ENCODE measurements around the gene NOTCH1. TPM values are rescaled to one million over a fixed set of nuclear protein-coding genes. Genes with fewer than 3 reads are reported as not detected.

Gene NOTCH1
- polyA plus RNA-seq, 2 of the 4 experiments (the other 2 are of a cell fraction) = 0.88 to 5.7 TPM

DNA sequence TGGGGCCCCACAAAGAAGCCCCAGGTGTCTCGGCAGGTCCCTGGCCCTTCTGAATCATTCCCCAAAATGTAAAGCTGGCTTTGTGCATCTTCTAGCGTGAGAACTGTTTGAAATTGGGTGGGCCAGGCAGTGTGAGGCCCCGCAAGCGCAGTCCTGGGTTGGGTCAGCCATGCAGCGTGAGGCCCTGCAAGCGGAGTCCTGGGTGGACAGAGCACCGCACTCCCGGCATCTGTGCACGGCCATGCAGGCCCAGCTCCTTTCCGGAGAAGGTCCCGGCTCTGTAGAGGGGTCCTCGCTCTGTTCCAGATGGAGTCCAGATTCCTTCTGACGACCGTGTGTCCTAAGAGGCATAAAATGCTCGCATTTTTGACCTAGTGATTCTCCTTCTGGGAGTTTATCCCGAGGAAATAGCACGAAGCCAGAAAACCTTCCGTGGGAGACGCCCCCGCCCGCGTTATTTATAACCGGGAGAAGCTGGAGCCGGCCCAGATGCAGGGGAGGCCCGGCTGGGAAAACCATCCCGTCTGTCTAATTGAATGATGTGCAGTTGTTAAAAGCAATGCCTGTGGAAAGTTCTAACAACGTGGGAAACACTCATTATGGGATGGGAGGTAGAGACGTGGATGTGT is 19.4 kb upstream of the NOTCH1 start:
- TF ChIP-seq ESRRA (IDR thresholded peaks at IDR 0.05; ENCODE audit: borderline replicate concordance, low read length) (no peak), REST (IDR thresholded peaks at IDR 0.05) (no peak), RFX5 (IDR thresholded peaks at IDR 0.05) (no peak), CHD2 (IDR thresholded peaks at IDR 0.05; ENCODE audit: low read length, partially characterized antibody) (no peak), MYC (IDR thresholded peaks at IDR 0.05; ENCODE audit: borderline replicate concordance, low read length) (no peak), CBX8 (IDR thresholded peaks at IDR 0.05) (no peak), HOXB5 (CRISPR knock-in tag; IDR thresholded peaks at IDR 0.05) (no peak), EHF (CRISPR knock-in tag; IDR thresholded peaks at IDR 0.05) (no peak), RNF2 (IDR thresholded peaks at IDR 0.05; ENCODE audit: borderline replicate concordance, low read depth) (no peak), ZFP36 (IDR thresholded peaks at IDR 0.05; ENCODE audit: borderline replicate concordance, partially characterized antibody) (no peak), CEBPB (IDR thresholded peaks at IDR 0.05) (no peak), EP300 (IDR thresholded peaks at IDR 0.05) (no peak), KDM1A (IDR thresholded peaks at IDR 0.05; ENCODE audit: low read depth) (no peak)
- TF ChIP-seq, protein P1, sequence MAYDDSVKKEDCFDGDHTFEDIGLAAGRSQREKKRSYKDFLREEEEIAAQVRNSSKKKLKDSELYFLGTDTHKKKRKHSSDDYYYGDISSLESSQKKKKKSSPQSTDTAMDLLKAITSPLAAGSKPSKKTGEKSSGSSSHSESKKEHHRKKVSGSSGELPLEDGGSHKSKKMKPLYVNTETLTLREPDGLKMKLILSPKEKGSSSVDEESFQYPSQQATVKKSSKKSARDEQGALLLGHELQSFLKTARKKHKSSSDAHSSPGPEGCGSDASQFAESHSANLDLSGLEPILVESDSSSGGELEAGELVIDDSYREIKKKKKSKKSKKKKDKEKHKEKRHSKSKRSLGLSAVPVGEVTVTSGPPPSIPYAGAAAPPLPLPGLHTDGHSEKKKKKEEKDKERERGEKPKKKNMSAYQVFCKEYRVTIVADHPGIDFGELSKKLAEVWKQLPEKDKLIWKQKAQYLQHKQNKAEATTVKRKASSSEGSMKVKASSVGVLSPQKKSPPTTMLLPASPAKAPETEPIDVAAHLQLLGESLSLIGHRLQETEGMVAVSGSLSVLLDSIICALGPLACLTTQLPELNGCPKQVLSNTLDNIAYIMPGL (CRISPR knock-in tag; IDR thresholded peaks at IDR 0.05; ENCODE audit: borderline replicate concordance) = no peak
- TF ChIP-seq, protein P2, sequence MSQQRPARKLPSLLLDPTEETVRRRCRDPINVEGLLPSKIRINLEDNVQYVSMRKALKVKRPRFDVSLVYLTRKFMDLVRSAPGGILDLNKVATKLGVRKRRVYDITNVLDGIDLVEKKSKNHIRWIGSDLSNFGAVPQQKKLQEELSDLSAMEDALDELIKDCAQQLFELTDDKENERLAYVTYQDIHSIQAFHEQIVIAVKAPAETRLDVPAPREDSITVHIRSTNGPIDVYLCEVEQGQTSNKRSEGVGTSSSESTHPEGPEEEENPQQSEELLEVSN (IDR thresholded peaks at IDR 0.05; ENCODE audit: borderline replicate concordance, low read depth) = no peak
- TF ChIP-seq, protein P3, sequence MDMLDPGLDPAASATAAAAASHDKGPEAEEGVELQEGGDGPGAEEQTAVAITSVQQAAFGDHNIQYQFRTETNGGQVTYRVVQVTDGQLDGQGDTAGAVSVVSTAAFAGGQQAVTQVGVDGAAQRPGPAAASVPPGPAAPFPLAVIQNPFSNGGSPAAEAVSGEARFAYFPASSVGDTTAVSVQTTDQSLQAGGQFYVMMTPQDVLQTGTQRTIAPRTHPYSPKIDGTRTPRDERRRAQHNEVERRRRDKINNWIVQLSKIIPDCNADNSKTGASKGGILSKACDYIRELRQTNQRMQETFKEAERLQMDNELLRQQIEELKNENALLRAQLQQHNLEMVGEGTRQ (IDR thresholded peaks at IDR 0.05) = no peak
- no peak for ATAC-seq

DNA sequence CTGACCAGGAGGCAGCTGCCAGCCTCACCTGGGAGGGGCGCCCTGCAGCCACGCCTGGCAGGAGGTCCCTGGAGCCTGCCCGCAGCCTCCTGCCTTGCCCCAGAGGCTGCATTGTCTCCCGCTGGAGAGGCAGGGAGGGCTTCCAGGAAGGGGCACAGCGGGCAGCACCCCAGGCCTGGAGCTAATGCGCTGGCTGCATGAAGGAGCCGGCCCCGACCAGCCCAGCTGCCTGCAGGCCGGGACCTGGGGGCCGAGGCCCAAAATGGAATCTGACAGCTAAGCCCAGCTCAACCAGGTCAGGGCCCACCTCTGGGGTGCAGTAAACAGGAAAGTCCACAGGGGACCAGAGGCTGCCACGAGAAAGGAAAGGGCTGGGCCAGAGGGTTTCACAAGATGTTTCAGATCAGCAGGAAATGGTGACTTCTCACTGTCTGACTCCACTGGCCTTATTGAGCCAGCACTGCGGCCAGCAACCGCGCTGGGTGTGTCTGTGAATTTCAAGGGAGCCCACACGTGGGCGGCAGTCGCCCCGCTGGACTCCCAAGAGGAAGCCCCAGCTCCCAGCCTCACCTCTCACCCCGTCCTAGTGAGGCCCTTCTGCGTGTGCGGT is 18.6 kb upstream of the NOTCH1 start:
- Histone ChIP-seq H3K4me2 (no peak overlapping the region), H3K4me1 (peaks cover 30% of the 10 kb centered on the region), H3K4me3 (no peak overlapping the region), H3K9me3 (peaks cover 5% of the 10 kb centered on the region), H3K27ac (peak overlapping the region in 1 of 2 experiments; percentile 42; a peak in 3 of 6 replicates)
- TF ChIP-seq FOXS1 (CRISPR knock-in tag; IDR thresholded peaks at IDR 0.05) (no peak), RAD21 (conservative IDR thresholded peaks at IDR 0.05 in 1 of 2, IDR thresholded peaks at IDR 0.05 in 1 of 2) (0 out of 5 replicates have a peak, but pooled peaks of 1 of the 2 experiments have one; percentile 4)
- TF ChIP-seq, protein P4, sequence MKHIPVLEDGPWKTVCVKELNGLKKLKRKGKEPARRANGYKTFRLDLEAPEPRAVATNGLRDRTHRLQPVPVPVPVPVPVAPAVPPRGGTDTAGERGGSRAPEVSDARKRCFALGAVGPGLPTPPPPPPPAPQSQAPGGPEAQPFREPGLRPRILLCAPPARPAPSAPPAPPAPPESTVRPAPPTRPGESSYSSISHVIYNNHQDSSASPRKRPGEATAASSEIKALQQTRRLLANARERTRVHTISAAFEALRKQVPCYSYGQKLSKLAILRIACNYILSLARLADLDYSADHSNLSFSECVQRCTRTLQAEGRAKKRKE (CRISPR knock-in tag; IDR thresholded peaks at IDR 0.05; ENCODE audit: low read depth) = no peak
- CTCF ChIA-PET = interaction anchor here (0.6 to 4.6 kb wide), 11 partner anchors 8 to 80 kb away, joined by 3 to 28 read pairs (median 4); no protein-coding TSS in a partner anchor
- DNase-seq (ENCODE audit: low read depth in 1 of 2, low spot score in 1 of 2) = no peak
- POLR2A ChIA-PET = no interaction called here
- WGBS (ENCODE audit: missing lambda C conversion rate) = 70% methylated on average over 8 of the region's 21 CpGs
- peak; percentile 45 to 55 for ATAC-seq
- FAIRE-seq = no peak

More for the DNA sequence above, 19.4 kb upstream of the NOTCH1 start:
- 84% methylated on average over 28 of the region's 28 CpGs for WGBS (ENCODE audit: missing lambda C conversion rate)
- Histone ChIP-seq H3K27ac (peak overlapping the region in 1 of 2 experiments; percentile 42; a peak in 3 of 6 replicates), H3K4me3 (no peak overlapping the region), H3K9me3 (no peaks in the 10 kb centered on the region; the same call in 2 of the 3 replicates), H3K4me2 (no peak overlapping the region), H3K4me1 (peaks cover 35% of the 10 kb centered on the region)
- ChIA-PET CTCF (interaction anchor here (1.2 to 4.6 kb wide), 6 partner anchors 9 to 80 kb away, joined by 3 to 28 read pairs (median 6); no protein-coding TSS in a partner anchor), POLR2A (no interaction called here)
- no peak for DNase-seq (ENCODE audit: low read depth in 1 of 2, low spot score in 1 of 2)
- no peak for FAIRE-seq
